Keratinocyte (primary cell): Measurements from ENCODE around the gene SPATC1L. TPM values are rescaled to one million over a fixed set of nuclear protein-coding genes. Genes with fewer than 3 reads are reported as not detected.

ENCODE experiments used
- DNase-seq: peaks from one replicate; pipeline ENCODE4 v3.0.0-alpha.2; 2011; ENCODE audit warnings: low read depth, missing footprints, low spot score
- FAIRE-seq: peaks from 2 replicates; lab custom pipeline; 2011; peaks lifted over from hg19 to GRCh38; lab: Jason Lieb, UNC
- H2AFZ ChIP-seq: 2 replicates; pipeline ENCODE4 v1.6.0; 2012; ENCODE audit warnings: low read length, control low read depth, inconsistent platforms; ENCODE audit not compliant: control insufficient read depth
- H3K27ac ChIP-seq: 2 replicates; pipeline ENCODE4 v1.5.1; 2011; ENCODE audit warnings: low read length; ENCODE audit not compliant: control insufficient read depth, insufficient read depth
- H3K27me3 ChIP-seq: 3 replicates; pipeline ENCODE4 v1.6.0; 2011; ENCODE audit warnings: low read length; ENCODE audit not compliant: control insufficient read depth, insufficient read depth; ENCODE audit errors: extremely low read depth
- H3K36me3 ChIP-seq, 2 experiments: 2 replicates in 1 of 2; 3 replicates in 1 of 2; pipeline ENCODE4 v1.5.1; 2011; ENCODE audit warnings: low read length in 2 of 2, mild to moderate bottlenecking in 1 of 2; ENCODE audit not compliant: control insufficient read depth in 2 of 2, insufficient read depth in 2 of 2; ENCODE audit errors: extremely low read depth in 1 of 2
- H3K4me1 ChIP-seq: 3 replicates; pipeline ENCODE4 v1.5.1; 2011; ENCODE audit warnings: low read length; ENCODE audit not compliant: control insufficient read depth, insufficient read depth; ENCODE audit errors: extremely low read depth
- H3K4me2 ChIP-seq: 3 replicates; pipeline ENCODE4 v1.6.0; 2011; ENCODE audit warnings: low read depth, low read length; ENCODE audit not compliant: control insufficient read depth, insufficient read depth; ENCODE audit errors: extremely low read depth
- H3K4me3 ChIP-seq, 3 experiments: fragments of 200-600 bp in 1 of 3; sonication (generic) in 1 of 3; 2 replicates in 2 of 3; 3 replicates in 1 of 3; pipeline ENCODE4 v1.5.1; 2011 to 2016; ENCODE audit warnings: low read length in 3 of 3, mild to moderate bottlenecking in 3 of 3, control low read depth in 2 of 3, inconsistent platforms in 1 of 3, low read depth in 1 of 3, mixed read lengths in 1 of 3, mixed run types in 1 of 3, moderate library complexity in 1 of 3; ENCODE audit not compliant: control insufficient read depth in 2 of 3, insufficient read depth in 2 of 3; ENCODE audit errors: extremely low read depth in 1 of 3
- H3K79me2 ChIP-seq: 2 replicates; pipeline ENCODE4 v1.6.0; 2012; ENCODE audit warnings: low read length; ENCODE audit not compliant: control insufficient read depth, insufficient read depth
- H3K9ac ChIP-seq: 3 replicates; pipeline ENCODE4 v1.6.0; 2011; ENCODE audit warnings: low read length; ENCODE audit not compliant: control insufficient read depth, insufficient read depth; ENCODE audit errors: extremely low read depth
- H3K9me1 ChIP-seq: 3 replicates; pipeline ENCODE4 v1.6.0; 2011; ENCODE audit warnings: low read length; ENCODE audit not compliant: control insufficient read depth, insufficient read depth; ENCODE audit errors: extremely low read depth
- H3K9me3 ChIP-seq: 2 replicates; pipeline ENCODE4 v1.5.1; 2012; ENCODE audit warnings: low read depth, low read length; ENCODE audit not compliant: control insufficient read depth
- H4K20me1 ChIP-seq: 3 replicates; pipeline ENCODE4 v1.6.0; 2011; ENCODE audit warnings: low read length; ENCODE audit not compliant: control insufficient read depth, insufficient read depth; ENCODE audit errors: extremely low read depth
- CTCF ChIP-seq, 3 experiments: IDR thresholded peaks in 1 of 3; conservative IDR thresholded peaks in 1 of 3; optimal IDR thresholded peaks in 1 of 3; 2 replicates in 2 of 3; 3 replicates in 1 of 3; pipeline versions ENCODE3 to v1.5.1; 2011; ENCODE audit warnings: low read length in 3 of 3, mild to moderate bottlenecking in 3 of 3, moderate library complexity in 2 of 3, control low read depth in 1 of 3, inconsistent platforms in 1 of 3; ENCODE audit not compliant: insufficient read depth in 2 of 3; ENCODE audit errors: extremely low read depth in 1 of 3
- EZH2 ChIP-seq: IDR thresholded peaks from one replicate; pipeline ENCODE4 v1.6.1; 2012; ENCODE audit warnings: inconsistent platforms, mild to moderate bottlenecking, low read length, moderate library complexity
- dilution Hi-C: fragments of 300-500 bp; cut with MboI; formaldehyde crosslinking; loops from one replicate; pipeline ENCODE4 v1.7.0; 2020; ENCODE audit warnings: low sequenced_read_pairs; ENCODE audit not compliant: extremely low pct_ligation_motif_present
- polyA plus RNA-seq, 5 experiments: library from polyadenylated mRNA; depleted of rRNA in 3 of 5; stranded (reverse) in 3 of 5; stranded (forward) in 1 of 5; unstranded in 1 of 5; fragments of >200 nt; gene quantifications; 1 replicate in 1 of 5; 2 replicates in 3 of 5; 3 replicates in 1 of 5; pipeline versions ENCODE4 v1.2.1 to v1.2.3, GENCODE V29; 2011 to 2012; ENCODE audit warnings: missing spikeins in 2 of 5, low read depth in 1 of 5, low replicate concordance in 1 of 5

Gene SPATC1L
- polyA plus RNA-seq, 1 donor (not counting 4 experiments of a cell fraction or from before 2014, with no cell fraction given) = 1.3 TPM

GRCh38 chr21:46172863-46173528 is 11.3 kb downstream of the SPATC1L start:
- no peaks in the 10 kb centered on the region for H3K27me3 ChIP-seq
- no peaks in the 10 kb centered on the region for H3K36me3 ChIP-seq
- no peak overlapping the region for H3K4me2 ChIP-seq
- no peak overlapping the region for H3K9ac ChIP-seq
- no peaks in the 10 kb centered on the region for H3K9me1 ChIP-seq
- no peak overlapping the region for H3K4me3 ChIP-seq
- DNase-seq (no peak), FAIRE-seq (no peak)
- no peaks in the 10 kb centered on the region for H4K20me1 ChIP-seq
- H3K9me3 ChIP-seq = no peaks in the 10 kb centered on the region
- H3K79me2 ChIP-seq = no peaks in the 10 kb centered on the region
- dilution Hi-C loops = no loop called here
- no peak overlapping the region for H3K27ac ChIP-seq
- TF ChIP-seq CTCF (optimal IDR thresholded peaks at IDR 0.05 in 1 of 3, IDR thresholded peaks at IDR 0.05 in 1 of 3, conservative IDR thresholded peaks at IDR 0.05 in 1 of 3; ENCODE audit: extremely low read depth in 1 of 3, insufficient read depth in 2 of 3, low read length in 3 of 3) (no peak), EZH2 (no peak)
- H2AFZ ChIP-seq = no peak overlapping the region
- no peaks in the 10 kb centered on the region for H3K4me1 ChIP-seq

GRCh38 chr21:46171996-46172862 is 12.0 kb downstream of the SPATC1L start:
- Histone ChIP-seq H3K27ac (no peak overlapping the region), H3K9me3 (no peaks in the 10 kb centered on the region), H4K20me1 (no peaks in the 10 kb centered on the region), H2AFZ (no peak overlapping the region), H3K36me3 (no peaks in the 10 kb centered on the region), H3K27me3 (no peaks in the 10 kb centered on the region), H3K4me3 (no peak overlapping the region), H3K4me1 (no peaks in the 10 kb centered on the region), H3K9me1 (no peaks in the 10 kb centered on the region), H3K9ac (no peak overlapping the region), H3K4me2 (no peak overlapping the region), H3K79me2 (no peaks in the 10 kb centered on the region)
- TF ChIP-seq CTCF (optimal IDR thresholded peaks at IDR 0.05 in 1 of 3, IDR thresholded peaks at IDR 0.05 in 1 of 3, conservative IDR thresholded peaks at IDR 0.05 in 1 of 3; ENCODE audit: extremely low read depth in 1 of 3, insufficient read depth in 2 of 3, low read length in 3 of 3) (no peak), EZH2 (no peak)
- no peak for FAIRE-seq
- DNase-seq = no peak
- dilution Hi-C loops = no loop called here
